Adrenal gland (tissue), 12 donors: Measurements from ENCODE around the gene TUBA4B. TPM values are rescaled to one million over a fixed set of nuclear protein-coding genes. Genes with fewer than 3 reads are reported as not detected.
A peak's percentile ranks its signal among the peaks of the same experiment; 100 is the strongest.

ENCODE experiments used
- DNase-seq, 7 donors: peaks; one replicate each; pipeline ENCODE4 v3.0.0-alpha.2; 2019 to 2020
- H3K27ac ChIP-seq, 5 donors: fragments of 200-600 bp; sonication (generic) in 4 of 5; 1 replicate in 3 of 5; 2 replicates in 2 of 5; pipeline versions ENCODE4 v1.5.1 to v1.8.0; 2016 to 2020; ENCODE audit warnings: mild to moderate bottlenecking in 1 of 5
- H3K27me3 ChIP-seq: fragments of 200-600 bp; 2 replicates; pipeline ENCODE4 v1.8.0; 2021
- H3K36me3 ChIP-seq, 2 donors: fragments of 200-600 bp; replicated peaks in 1 of 2; 1 replicate in 1 of 2; 2 replicates in 1 of 2; pipeline versions ENCODE4 v1.5.1 to v1.8.0; 2018 to 2022
- H3K4me1 ChIP-seq, 2 donors: fragments of 200-600 bp; replicated peaks in 1 of 2; 1 replicate in 1 of 2; 2 replicates in 1 of 2; pipeline versions ENCODE4 v1.5.1 to v1.8.0; 2018 to 2021
- H3K4me3 ChIP-seq, 4 donors: fragments of 200-600 bp; sonication (generic) in 3 of 4; one replicate each; pipeline ENCODE4 v1.5.1; 2016 to 2018
- H3K9me3 ChIP-seq, 3 donors: fragments of 200-600 bp; sonication (generic) in 1 of 3; replicated peaks in 1 of 3; 1 replicate in 2 of 3; 2 replicates in 1 of 3; pipeline versions ENCODE4 v1.5.1 to v1.8.0; 2016 to 2021
- POLR2A ChIP-seq, 2 donors: fragments of 450-650 bp; IDR thresholded peaks; one replicate each; pipeline ENCODE4 v1.6.1; 2017; ENCODE audit warnings: antibody characterized with exemption in 2 of 2, mild to moderate bottlenecking in 2 of 2, moderate library complexity in 1 of 2
- WGBS, 4 donors: extraction: QIAGEN DNeasy Blood & Tissue Kit in 2 of 4; methylation state at CpG; one replicate each; pipeline versions ENCODE4 v1.1.5 to v1.1.7; 2013 to 2017; 5-methylcytosine and 5-hydroxymethylcytosine counted together
- intact Hi-C, 2 donors: fragments of 100-400 bp; cut with DNase I; formaldehyde crosslinking; loops; one replicate each; pipeline versions ENCODE4 v1.14.1 to v1.15.0; 2022 to 2023
- polyA plus RNA-seq, 3 donors: library from polyadenylated mRNA; stranded (reverse); fragments of 200-250 nt in 2 of 3; fragments of 350-450 nt in 1 of 3; fragmentation: Illumina TruSeq in 1 of 3; extraction: RNeasy Lipid Tissue Mini Kit (QIAGEN cat#74804) in 1 of 3; gene quantifications; one replicate each; pipeline ENCODE4 v1.2.3, GENCODE V29; 2013 to 2014
- total RNA-seq, 9 donors: library from RNA; depleted of rRNA in 4 of 9; stranded (reverse); fragments of >200 nt in 4 of 9; fragments of 120-200 nt in 1 of 9; fragmentation: NEBNext Ultra II Directional in 1 of 9; extraction: Animal tissue kit (Norgen Biotek cat#: 25700) in 1 of 9; gene quantifications; one replicate each; pipeline versions ENCODE4 v1.1.0 to v1.2.4, GENCODE V29; 2013 to 2023
- TF ChIP-seq, protein P1 (sequence below), 6 experiments: fragments of 450-650 bp in 4 of 6; fragments of 200-600 bp in 2 of 6; sonication (generic) in 1 of 6; IDR thresholded peaks; 1 replicate in 5 of 6; 2 replicates in 1 of 6; pipeline versions ENCODE4 v1.5.1 to v1.8.0; 2016 to 2021; ENCODE audit warnings: antibody characterized with exemption in 6 of 6, mild to moderate bottlenecking in 2 of 6, moderate library complexity in 1 of 6
- donor health status: healthy with polysubstance abuse.
- donor health status: Bipolar disorder and iron deficiency.
- donor health status: DM: yes; HTN: yes; CAD: no.
- donor health status: DM: no; HTN: no; CAD: no.
- donor health status: DM: no; HTN: no; CAD: no.
- donor health status: DM: yes; HTN: yes; CAD: no.

The TUBA4B gene
- total and polyA plus RNA-seq, 12 donors, result 0.07 to 0.14 TPM; not detected in 10

DNA sequence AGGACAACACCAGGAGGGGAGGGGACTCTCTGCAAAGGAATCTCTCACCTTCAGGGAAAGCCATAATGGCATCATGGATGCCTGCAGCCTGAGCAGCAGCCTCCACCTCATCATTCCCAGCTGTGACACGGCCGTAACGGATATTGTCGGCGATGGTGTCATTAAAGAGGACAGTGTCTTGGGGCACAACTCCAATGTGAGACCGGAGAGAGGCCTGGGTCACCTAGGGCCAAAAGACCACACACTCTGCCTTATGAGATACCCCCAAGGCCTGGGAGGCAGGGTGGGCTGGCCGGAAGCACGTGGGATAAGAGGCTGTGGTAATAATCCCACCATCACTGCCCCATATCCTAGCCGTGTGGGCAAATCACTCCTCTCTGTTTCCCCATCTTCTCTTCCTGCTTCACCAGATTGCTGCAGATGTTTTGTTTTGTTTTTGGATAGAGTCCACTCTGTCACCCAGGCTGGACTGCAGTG, 42.1 kb upstream of the TUBA4B start:
- WGBS, 4 donors, result 83 to 90% (median 87%) methylated on average over 9 of the region's 9 CpGs
- peaks cover 7 to 14% of the 10 kb centered on the region in 2 donors for H3K4me1 ChIP-seq
- H3K36me3 ChIP-seq, result peaks cover 0 to 64% of the 10 kb centered on the region in 2 donors
- intact Hi-C loops, result loop anchor here (5.0 to 10.0 kb wide), 2 partner anchors 39 to 46 kb away; partner anchors contain the start of genes NHEJ1 (in 1 of the 2) and SLC23A3 (in 1 of the 2)
- no peak overlapping the region for H3K27ac ChIP-seq
- H3K9me3 ChIP-seq, result no peaks in the 10 kb centered on the region
- peak in 1 of 7 donors; percentile 26 for DNase-seq
- TF ChIP-seq, protein P1, sequence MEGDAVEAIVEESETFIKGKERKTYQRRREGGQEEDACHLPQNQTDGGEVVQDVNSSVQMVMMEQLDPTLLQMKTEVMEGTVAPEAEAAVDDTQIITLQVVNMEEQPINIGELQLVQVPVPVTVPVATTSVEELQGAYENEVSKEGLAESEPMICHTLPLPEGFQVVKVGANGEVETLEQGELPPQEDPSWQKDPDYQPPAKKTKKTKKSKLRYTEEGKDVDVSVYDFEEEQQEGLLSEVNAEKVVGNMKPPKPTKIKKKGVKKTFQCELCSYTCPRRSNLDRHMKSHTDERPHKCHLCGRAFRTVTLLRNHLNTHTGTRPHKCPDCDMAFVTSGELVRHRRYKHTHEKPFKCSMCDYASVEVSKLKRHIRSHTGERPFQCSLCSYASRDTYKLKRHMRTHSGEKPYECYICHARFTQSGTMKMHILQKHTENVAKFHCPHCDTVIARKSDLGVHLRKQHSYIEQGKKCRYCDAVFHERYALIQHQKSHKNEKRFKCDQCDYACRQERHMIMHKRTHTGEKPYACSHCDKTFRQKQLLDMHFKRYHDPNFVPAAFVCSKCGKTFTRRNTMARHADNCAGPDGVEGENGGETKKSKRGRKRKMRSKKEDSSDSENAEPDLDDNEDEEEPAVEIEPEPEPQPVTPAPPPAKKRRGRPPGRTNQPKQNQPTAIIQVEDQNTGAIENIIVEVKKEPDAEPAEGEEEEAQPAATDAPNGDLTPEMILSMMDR (IDR thresholded peaks at IDR 0.05), result no peak
- no peak for TF ChIP-seq POLR2A (IDR thresholded peaks at IDR 0.05)
- H3K27me3 ChIP-seq, result no peaks in the 10 kb centered on the region
- H3K4me3 ChIP-seq, result no peak overlapping the region

DNA sequence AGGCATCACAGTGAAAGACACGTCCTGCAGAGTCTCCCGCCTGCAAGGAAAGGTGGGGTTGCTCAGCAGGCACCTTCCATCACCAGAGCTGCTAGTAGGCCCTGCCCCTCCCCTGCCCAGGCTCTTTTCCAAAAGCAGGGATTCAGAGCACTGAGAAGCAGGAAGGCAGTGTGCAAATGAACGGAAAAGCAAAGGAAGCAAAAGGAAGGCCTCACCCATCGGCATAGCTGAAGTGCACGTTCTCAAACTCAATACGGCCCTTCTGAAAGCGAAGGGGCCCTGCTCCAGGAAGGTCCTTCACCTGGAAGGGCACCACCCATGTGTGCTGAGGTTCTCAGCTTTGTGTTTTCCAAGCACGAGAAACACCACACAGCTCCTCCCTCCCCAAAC, 40.0 kb upstream of the TUBA4B start:
- H3K4me3 ChIP-seq, result no peak overlapping the region
- no peaks in the 10 kb centered on the region for H3K27me3 ChIP-seq
- H3K36me3 ChIP-seq, result peaks cover 0 to 63% of the 10 kb centered on the region in 2 donors
- TF ChIP-seq POLR2A (IDR thresholded peaks at IDR 0.05), result no peak
- TF ChIP-seq, protein P1 (IDR thresholded peaks at IDR 0.05), result no peak
- no peaks in the 10 kb centered on the region for H3K9me3 ChIP-seq
- H3K4me1 ChIP-seq, result peaks cover 8 to 20% of the 10 kb centered on the region in 2 donors
- DNase-seq, result peak in 1 of 7 donors; percentile 13
- H3K27ac ChIP-seq, result no peak overlapping the region
- intact Hi-C loops, result loop anchor here (5.0 to 10.0 kb wide), 2 partner anchors 41 to 48 kb away; partner anchors contain the start of genes NHEJ1 (in 1 of the 2) and SLC23A3 (in 1 of the 2)
- 87 to 95% (median 91%) methylated on average over 6 to 8 of the region's 8 CpGs for WGBS, 4 donors

DNA sequence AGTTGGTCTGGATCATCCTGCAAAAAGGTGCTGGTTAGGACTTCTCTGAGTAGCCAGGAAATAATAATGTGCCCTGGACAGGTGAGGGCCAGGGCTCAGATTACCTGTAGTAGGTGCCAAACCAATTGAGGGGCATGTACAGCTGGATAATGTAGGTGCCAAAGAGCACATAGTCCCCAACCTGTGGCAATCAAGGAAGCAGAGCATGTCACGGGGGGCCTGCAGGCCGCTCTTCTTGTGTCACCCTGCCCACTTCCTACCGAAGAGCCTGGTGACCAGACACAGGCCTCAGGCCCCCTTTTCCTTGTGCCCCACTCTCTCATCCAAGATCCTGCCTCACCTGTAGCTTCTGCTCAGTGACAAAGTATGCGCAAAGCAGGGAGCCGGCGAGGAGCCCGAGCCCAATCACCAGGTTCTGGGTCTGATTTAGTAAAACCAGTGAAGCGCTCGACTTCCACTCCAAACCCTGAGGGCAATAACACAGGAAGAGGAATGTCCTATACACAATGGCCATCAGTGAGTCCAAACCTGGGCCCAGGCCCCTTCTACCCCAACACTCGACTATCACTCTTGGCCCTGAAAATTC, 39.5 kb upstream of the TUBA4B start:
- no peak overlapping the region for H3K4me3 ChIP-seq
- WGBS, 4 donors, result 89 to 98% (median 95%) methylated on average over 6 to 10 of the region's 10 CpGs
- DNase-seq, result no peak
- H3K9me3 ChIP-seq, result no peaks in the 10 kb centered on the region
- peaks cover 0 to 58% of the 10 kb centered on the region in 2 donors for H3K36me3 ChIP-seq
- peaks cover 14 to 21% of the 10 kb centered on the region in 2 donors for H3K4me1 ChIP-seq
- TF ChIP-seq, protein P1 (IDR thresholded peaks at IDR 0.05), result no peak
- no peak for TF ChIP-seq POLR2A (IDR thresholded peaks at IDR 0.05)
- H3K27me3 ChIP-seq, result no peaks in the 10 kb centered on the region
- intact Hi-C loops, result loop anchor here (5.0 to 10.0 kb wide), 2 partner anchors 41 to 49 kb away; partner anchors contain the start of genes NHEJ1 (in 1 of the 2) and SLC23A3 (in 1 of the 2)
- H3K27ac ChIP-seq, result no peak overlapping the region

DNA sequence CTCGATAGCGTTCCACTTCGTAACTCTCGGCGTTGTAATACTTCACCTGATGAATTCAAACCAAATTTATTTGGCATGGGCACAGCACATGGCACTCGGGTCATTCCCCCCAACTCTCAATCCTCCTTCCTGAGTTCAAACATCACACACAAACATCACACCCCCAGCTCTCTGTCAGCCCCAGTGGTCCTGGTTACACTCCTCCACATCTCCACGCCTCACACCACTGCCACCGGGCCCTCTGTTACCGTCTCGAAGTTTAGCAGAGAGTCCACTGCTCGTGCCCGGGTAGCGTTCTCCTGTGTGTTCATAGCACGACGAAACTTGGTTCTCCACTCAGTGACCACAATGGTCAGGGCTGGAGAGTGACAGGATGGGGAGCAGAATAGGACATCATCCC, 38.9 kb upstream of the TUBA4B start:
- Histone ChIP-seq H3K27ac (no peak overlapping the region), H3K4me1 (peaks cover 17 to 24% of the 10 kb centered on the region in 2 donors), H3K36me3 (peaks cover 0 to 52% of the 10 kb centered on the region in 2 donors), H3K9me3 (no peaks in the 10 kb centered on the region), H3K27me3 (no peaks in the 10 kb centered on the region), H3K4me3 (no peak overlapping the region)
- no peak for DNase-seq
- WGBS, 4 donors, result 92 to 96% (median 94%) methylated on average over 15 of the region's 15 CpGs
- intact Hi-C loops, result loop anchor here (5.0 to 10.0 kb wide), 2 partner anchors 42 to 49 kb away; partner anchors contain the start of genes NHEJ1 (in 1 of the 2) and SLC23A3 (in 1 of the 2)
- TF ChIP-seq POLR2A (IDR thresholded peaks at IDR 0.05), result no peak
- TF ChIP-seq, protein P1 (IDR thresholded peaks at IDR 0.05), result no peak
